ENCODE measurements around the gene DENND6B.

- TF ChIP-seq EZH2 (IDR thresholded peaks at IDR 0.05; ENCODE audit: borderline replicate concordance, insufficient read depth, low read depth, low read length, poor library complexity, severe bottlenecking) (no peak), CTCF (IDR thresholded peaks at IDR 0.05) (no peak)
These were observed 26.1 kb downstream of the DENND6B start for GRCh38 chr22:50300620-50301257.
